GM12865 (cell line): ENCODE data around the gene INF2.

Experiments used
- DNase-seq: peaks from one replicate; pipeline ENCODE4 v3.0.0; 2010; ENCODE audit warnings: low read depth
- H3K4me3 ChIP-seq: 2 replicates; pipeline ENCODE4 v1.5.1; 2011; ENCODE audit warnings: mild to moderate bottlenecking, low read depth, low read length, control low read depth
- CTCF ChIP-seq: IDR thresholded peaks from 2 replicates; pipeline ENCODE4 v1.5.1; 2011; ENCODE audit warnings: low read length, control low read depth, low read depth, inconsistent platforms; ENCODE audit not compliant: insufficient read depth; ENCODE audit errors: missing control alignments

The INF2 gene

DNA sequence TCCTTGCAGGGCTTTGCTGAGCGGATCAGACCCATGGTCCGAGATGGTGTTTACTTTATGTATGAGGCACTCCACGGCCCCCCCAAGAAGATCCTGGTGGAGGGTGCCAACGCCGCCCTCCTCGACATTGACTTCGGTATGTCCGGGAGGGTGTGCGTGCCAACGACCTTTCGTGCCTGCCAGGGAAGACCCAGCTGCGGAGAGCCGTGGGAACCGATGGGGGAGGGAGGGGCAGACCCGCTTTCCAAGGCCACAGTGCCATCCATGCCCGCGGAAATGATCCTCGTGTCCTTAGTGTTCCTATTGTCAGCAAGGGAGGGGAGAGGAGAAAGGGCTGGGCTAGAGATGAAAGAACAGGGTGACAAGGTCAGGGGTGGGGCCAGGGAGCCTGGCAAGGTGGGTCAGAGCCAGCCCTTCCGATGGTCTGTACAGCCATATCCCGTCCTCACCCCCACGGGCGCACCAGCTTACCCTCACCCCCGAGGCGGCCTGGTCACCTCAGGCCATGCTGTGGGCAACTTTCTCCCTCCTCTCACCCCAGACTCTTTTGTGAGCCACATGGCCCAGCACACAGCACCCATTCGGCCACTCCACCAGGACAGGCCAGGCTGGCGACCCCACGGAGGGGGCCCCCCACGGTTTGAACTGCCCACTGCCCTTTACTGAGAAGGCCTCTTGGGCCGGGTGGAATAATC, 51.8 kb downstream of the INF2 start:
- TF ChIP-seq CTCF = no peak
- no peak for DNase-seq
- no peak overlapping the region for H3K4me3 ChIP-seq

DNA sequence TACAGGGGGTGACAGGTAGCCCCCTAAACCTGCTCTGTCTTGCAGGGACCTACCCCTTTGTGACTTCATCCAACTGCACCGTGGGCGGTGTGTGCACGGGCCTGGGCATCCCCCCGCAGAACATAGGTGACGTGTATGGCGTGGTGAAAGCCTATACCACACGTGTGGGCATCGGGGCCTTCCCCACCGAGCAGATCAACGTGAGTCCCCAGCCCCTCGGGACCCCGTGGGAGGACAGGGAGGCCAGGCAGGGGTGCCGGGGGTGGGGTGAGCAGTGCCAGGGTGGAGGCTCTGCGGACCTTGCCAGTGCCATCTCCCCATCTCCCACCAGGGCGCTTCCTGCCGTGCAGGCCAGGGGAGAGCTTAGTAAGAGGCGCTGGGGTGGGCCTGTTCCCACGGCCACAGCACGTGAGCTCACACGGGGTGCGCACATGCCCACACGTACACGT, 52.4 kb downstream of the INF2 start:
- DNase-seq = no peak
- TF ChIP-seq CTCF = no peak
- no peak overlapping the region for H3K4me3 ChIP-seq

DNA sequence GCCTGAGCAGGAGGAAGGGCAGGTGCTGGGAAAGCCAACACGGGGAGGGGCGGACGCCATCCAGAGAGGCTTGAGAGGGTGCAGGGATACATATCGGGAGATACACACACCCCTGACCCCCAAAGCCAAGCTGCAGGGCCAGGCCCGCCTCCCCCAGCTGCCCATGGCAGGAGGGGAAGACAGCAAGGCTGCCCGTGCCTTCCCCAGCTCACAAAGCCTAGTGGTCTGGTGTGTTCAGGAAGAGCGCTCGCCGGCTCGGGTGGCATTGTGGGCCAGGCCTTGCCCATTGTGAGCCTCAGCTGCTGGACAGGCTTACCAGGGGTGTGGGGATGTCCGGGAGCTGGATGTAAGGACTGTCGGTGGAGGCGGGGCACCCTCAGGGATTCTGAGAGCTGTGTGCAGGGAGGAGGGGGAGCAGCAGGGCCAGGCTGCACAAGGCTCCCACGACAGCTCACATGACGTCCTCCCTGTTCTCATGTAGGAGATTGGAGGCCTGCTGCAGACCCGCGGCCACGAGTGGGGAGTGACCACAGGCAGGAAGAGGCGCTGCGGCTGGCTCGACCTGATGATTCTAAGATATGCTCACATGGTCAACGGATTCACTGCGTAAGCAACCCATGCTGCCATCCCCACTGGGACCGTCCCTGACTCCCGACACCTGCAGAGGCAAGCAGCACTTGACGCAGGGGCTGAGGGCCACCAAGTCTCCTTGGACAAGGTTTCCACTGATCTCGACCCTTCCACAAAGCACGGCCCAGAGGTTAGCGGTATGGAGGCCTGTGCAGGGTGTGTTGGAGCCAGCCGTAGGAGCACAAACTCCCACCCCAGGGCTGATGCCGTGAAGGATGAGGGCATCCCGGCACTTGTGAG, 53.4 kb downstream of the INF2 start:
- DNase-seq = no peak
- no peak for TF ChIP-seq CTCF
- no peak overlapping the region for H3K4me3 ChIP-seq

GRCh38 chr14:104743461-104744380, 54.3 kb downstream of the INF2 start:
- H3K4me3 ChIP-seq = no peak overlapping the region
- TF ChIP-seq CTCF = no peak
- no peak for DNase-seq

DNA sequence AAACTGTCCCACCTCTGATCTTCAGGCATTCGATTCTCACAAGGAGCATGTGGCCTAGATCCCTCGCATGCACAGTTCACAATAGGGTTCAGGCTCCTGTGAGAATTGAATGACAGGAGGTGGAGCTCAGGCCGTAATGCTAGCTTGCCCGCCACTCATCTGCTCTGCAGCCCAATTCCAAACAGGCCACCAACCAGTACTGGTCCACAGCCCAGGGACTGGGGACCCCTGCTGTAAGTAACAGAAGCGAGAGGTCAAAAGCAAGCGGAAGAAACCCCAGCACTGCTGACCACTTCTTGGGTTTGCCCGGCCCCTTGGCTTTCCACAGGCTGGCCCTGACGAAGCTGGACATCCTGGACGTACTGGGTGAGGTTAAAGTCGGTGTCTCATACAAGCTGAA, 55.1 kb downstream of the INF2 start:
- no peak for DNase-seq
- H3K4me3 ChIP-seq = no peak overlapping the region

DNA sequence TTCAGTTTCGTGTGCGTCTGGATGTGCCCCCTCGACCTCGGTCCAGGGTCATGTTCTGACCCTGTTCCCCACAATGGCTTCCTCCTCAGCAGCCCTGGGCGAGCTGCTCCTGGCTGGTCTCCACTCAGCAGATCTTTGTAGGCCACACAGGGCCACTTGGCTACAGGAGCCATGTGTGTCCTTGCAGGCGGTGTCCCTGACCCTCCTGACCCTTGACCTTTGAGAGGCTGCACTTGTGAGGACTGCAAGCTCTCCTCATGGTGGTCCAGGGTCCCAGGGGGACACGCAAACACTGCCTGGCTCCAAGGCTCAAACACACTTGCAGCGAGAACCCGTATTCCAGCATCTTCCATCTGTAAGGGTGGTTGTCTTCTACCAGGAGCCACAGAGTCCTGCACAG, 56.0 kb downstream of the INF2 start:
- no peak overlapping the region for H3K4me3 ChIP-seq
- TF ChIP-seq CTCF = no peak
- DNase-seq = no peak

More for the DNA sequence above, 55.1 kb downstream of the INF2 start:
- TF ChIP-seq CTCF = no peak
